GM19351 (cell line): ENCODE measurements around the gene CCDC80.
"Not testable (repeated sequence)": the region's sequence is repeated elsewhere in the genome, so short reads cannot be mapped to it uniquely, and the experiment has no call there.

ENCODE experiments used
- ATAC-seq: cut with Tn5 transposase; IDR thresholded peaks from one replicate; pipeline ENCODE4 v1.9.1; 2021; ENCODE audit warnings: mild to moderate bottlenecking, moderate library complexity; ENCODE audit not compliant: unreplicated experiment

Gene CCDC80

GRCh38 chr3:112640930-112641801 lies at the start of gene CCDC80:
Gene CCDC80 (minus strand): TSS chr3:112641143. CDS start chr3:112639905, 1,238 bp downstream.
- ATAC-seq = no peak

GRCh38 chr3:112689989-112690388 lies 49.0 kb upstream of the CCDC80 start:
- ATAC-seq = no peak

- no peak for ATAC-seq
Observed at GRCh38 chr3:112689385-112689784, 48.4 kb upstream of the CCDC80 start.

- no peak for ATAC-seq
Observed at GRCh38 chr3:112688819-112689218, 47.9 kb upstream of the CCDC80 start.

- ATAC-seq = no peak
Observed at GRCh38 chr3:112688085-112688769, 47.3 kb upstream of the CCDC80 start.

- no peak for ATAC-seq
Observed at GRCh38 chr3:112687616-112688015, 46.7 kb upstream of the CCDC80 start.

GRCh38 chr3:112687211-112687610 lies 46.3 kb upstream of the CCDC80 start:
- no peak for ATAC-seq

GRCh38 chr3:112685956-112686799 lies 45.2 kb upstream of the CCDC80 start:
- ATAC-seq = no peak

- no peak for ATAC-seq
Observed at GRCh38 chr3:112685420-112685819, 44.5 kb upstream of the CCDC80 start.

GRCh38 chr3:112682361-112682760 lies 41.4 kb upstream of the CCDC80 start:
- no peak for ATAC-seq

- ATAC-seq = no peak
Observed at GRCh38 chr3:112681822-112682325, 40.9 kb upstream of the CCDC80 start.

- peak; percentile 98 for ATAC-seq
Observed at GRCh38 chr3:112676659-112677234, 35.8 kb upstream of the CCDC80 start.

- no peak for ATAC-seq
Observed at GRCh38 chr3:112675943-112676535, 35.1 kb upstream of the CCDC80 start.

- no peak for ATAC-seq
Observed at GRCh38 chr3:112675349-112675748, 34.4 kb upstream of the CCDC80 start.

GRCh38 chr3:112672716-112673541 lies 32.0 kb upstream of the CCDC80 start:
- ATAC-seq = no peak

- no peak for ATAC-seq
Observed at GRCh38 chr3:112671930-112672715, 31.2 kb upstream of the CCDC80 start.

- no peak for ATAC-seq
Observed at GRCh38 chr3:112670824-112671223, 29.9 kb upstream of the CCDC80 start.

GRCh38 chr3:112667599-112667998 lies 26.7 kb upstream of the CCDC80 start:
- no peak for ATAC-seq

GRCh38 chr3:112665009-112665408 lies 24.1 kb upstream of the CCDC80 start:
- ATAC-seq = not testable (repeated sequence)
